Measurements from ENCODE around the gene TUBD1. TPM values are rescaled to one million over a fixed set of nuclear protein-coding genes. Genes with fewer than 3 reads are reported as not detected.
A peak's percentile ranks its signal among the peaks of the same experiment; 100 is the strongest.

Gene TUBD1
- polyA plus RNA-seq, 3 donors = 2.9 to 7.3 (median 3.9) TPM

GRCh38 chr17:59878624-59879023 lies 14.1 kb downstream of the TUBD1 start:
- Histone ChIP-seq H3K27ac (ENCODE audit: low read depth in 1 of 2, low read length in 2 of 2) (no peak overlapping the region), H3K4me3 (replicated peaks in 1 of 3; ENCODE audit: low read depth in 2 of 3, low read length in 3 of 3) (no peak overlapping the region), H3K9me3 (replicated peaks in 1 of 2; ENCODE audit: control insufficient read depth in 1 of 2, insufficient read depth in 1 of 2, low read length in 2 of 2) (no peaks in the 10 kb centered on the region), H3K4me1 (ENCODE audit: control insufficient read depth in 1 of 2, insufficient read depth in 2 of 2, low read length in 2 of 2) (peaks cover 11 to 15% of the 10 kb centered on the region in 2 donors), H2AFZ (ENCODE audit: insufficient read depth, low read depth, low read length, poor library complexity, severe bottlenecking) (no peak overlapping the region), H3K9ac (ENCODE audit: insufficient read depth, low read length, poor library complexity, severe bottlenecking) (no peak overlapping the region), H3K79me2 (ENCODE audit: insufficient read depth, low read length) (no peaks in the 10 kb centered on the region), H4K20me1 (ENCODE audit: insufficient read depth, low read length) (no peaks in the 10 kb centered on the region), H3K4me2 (replicated peaks; ENCODE audit: extremely low read depth, low read length, poor library complexity, severe bottlenecking) (no peak overlapping the region), H3K27me3 (ENCODE audit: control insufficient read depth in 2 of 2, insufficient read depth in 2 of 2, low read length in 2 of 2) (no peaks in the 10 kb centered on the region), H3K36me3 (replicated peaks in 1 of 2; ENCODE audit: control insufficient read depth in 1 of 2, insufficient read depth in 2 of 2, low read length in 2 of 2) (peaks cover 13 to 60% of the 10 kb centered on the region in 2 donors)
- H3K27me3 Mint-ChIP-seq (ENCODE audit: low read depth in 3 of 3) = no peaks in the 10 kb centered on the region
- no CpG with 5 or more reads among the region's 3 CpGs for WGBS (ENCODE audit: insufficient coverage)
- H3K4me1 Mint-ChIP-seq = peaks cover 18% of the 10 kb centered on the region
- H3K4me3 Mint-ChIP-seq = no peak overlapping the region
- intact Hi-C loops (cut with micrococcal nuclease) = no loop called here
- peaks cover 31 to 66% of the 10 kb centered on the region in 2 donors for H3K36me3 Mint-ChIP-seq
- no peak overlapping the region for H3K27ac Mint-ChIP-seq
- no peak for DNase-seq
- H3K9me3 Mint-ChIP-seq = no peaks in the 10 kb centered on the region
- TF ChIP-seq CTCF (IDR thresholded peaks at IDR 0.05) = no peak

- H3K4me3 Mint-ChIP-seq = no peak overlapping the region
- no peaks in the 10 kb centered on the region for H3K9me3 Mint-ChIP-seq
Measured at GRCh38 chr17:59877965-59878364, 14.8 kb downstream of the TUBD1 start.

More at GRCh38 chr17:59877965-59878364, 14.8 kb downstream of the TUBD1 start:
- H3K9ac ChIP-seq (ENCODE audit: insufficient read depth, low read length, poor library complexity, severe bottlenecking) = no peak overlapping the region
- H3K27me3 ChIP-seq (ENCODE audit: control insufficient read depth in 2 of 2, insufficient read depth in 2 of 2, low read length in 2 of 2) = no peaks in the 10 kb centered on the region
- no peak for DNase-seq
- no peaks in the 10 kb centered on the region for H4K20me1 ChIP-seq (ENCODE audit: insufficient read depth, low read length)
- intact Hi-C loops (cut with micrococcal nuclease) = no loop called here
- H3K4me1 ChIP-seq (ENCODE audit: control insufficient read depth in 1 of 2, insufficient read depth in 2 of 2, low read length in 2 of 2) = peaks cover 11 to 15% of the 10 kb centered on the region in 2 donors
- TF ChIP-seq CTCF (IDR thresholded peaks at IDR 0.05) = no peak
- 100% methylated on average over 4 of the region's 5 CpGs for WGBS (ENCODE audit: insufficient coverage)
- H3K4me2 ChIP-seq (replicated peaks; ENCODE audit: extremely low read depth, low read length, poor library complexity, severe bottlenecking) = no peak overlapping the region
- no peak overlapping the region for H2AFZ ChIP-seq (ENCODE audit: insufficient read depth, low read depth, low read length, poor library complexity, severe bottlenecking)
- H3K9me3 ChIP-seq (replicated peaks in 1 of 2; ENCODE audit: control insufficient read depth in 1 of 2, insufficient read depth in 1 of 2, low read length in 2 of 2) = no peaks in the 10 kb centered on the region
- H3K27ac ChIP-seq (ENCODE audit: low read depth in 1 of 2, low read length in 2 of 2) = peak overlapping the region in 1 of 2 donors; percentile 26
- no peak overlapping the region for H3K4me3 ChIP-seq (replicated peaks in 1 of 3; ENCODE audit: low read depth in 2 of 3, low read length in 3 of 3)
- no peaks in the 10 kb centered on the region for H3K79me2 ChIP-seq (ENCODE audit: insufficient read depth, low read length)
- H3K36me3 ChIP-seq (replicated peaks in 1 of 2; ENCODE audit: control insufficient read depth in 1 of 2, insufficient read depth in 2 of 2, low read length in 2 of 2) = peaks cover 13 to 58% of the 10 kb centered on the region in 2 donors
- Mint-ChIP-seq H3K27me3 (ENCODE audit: low read depth in 3 of 3) (no peaks in the 10 kb centered on the region), H3K4me1 (peaks cover 18% of the 10 kb centered on the region), H3K27ac (no peak overlapping the region), H3K36me3 (peaks cover 27 to 63% of the 10 kb centered on the region in 2 donors)
